GM19025 (cell line): Measurements from ENCODE around the gene BCL11B.

ENCODE experiments used
- ATAC-seq: cut with Tn5 transposase; IDR thresholded peaks from one replicate; pipeline ENCODE4 v1.9.1; 2021; ENCODE audit warnings: mild to moderate bottlenecking, low read depth, moderate library complexity; ENCODE audit not compliant: unreplicated experiment

BCL11B gene

GRCh38 chr14:99125616-99126431 lies 146.2 kb downstream of the BCL11B start:
- ATAC-seq: no peak

GRCh38 chr14:99125113-99125512 lies 146.9 kb downstream of the BCL11B start:
- no peak for ATAC-seq

GRCh38 chr14:99124482-99125105 lies 147.4 kb downstream of the BCL11B start:
- no peak for ATAC-seq

- ATAC-seq: no peak
Measured at GRCh38 chr14:99123208-99123870, 148.7 kb downstream of the BCL11B start.

GRCh38 chr14:99122521-99123125 lies 149.4 kb downstream of the BCL11B start:
- ATAC-seq: no peak

GRCh38 chr14:99121319-99121875 lies 150.6 kb downstream of the BCL11B start:
- ATAC-seq: no peak

- no peak for ATAC-seq
Measured at GRCh38 chr14:99120526-99121318, 151.3 kb downstream of the BCL11B start.

- no peak for ATAC-seq
Measured at GRCh38 chr14:99119554-99120525, 152.2 kb downstream of the BCL11B start.
